Umbilical cord (tissue), 2 donors: ENCODE data around the gene COMP. TPM values are rescaled to one million over a fixed set of nuclear protein-coding genes. Genes with fewer than 3 reads are reported as not detected.

Experiments
- DNase-seq: peaks from one replicate; pipeline ENCODE4 v3.0.0-alpha.2; 2015; ENCODE audit warnings: low spot score
- total RNA-seq: library from RNA; depleted of rRNA; stranded (reverse); fragments of >200 nt; gene quantifications from one replicate; pipeline ENCODE4 v1.2.3, GENCODE V29; 2014; ENCODE audit warnings: low replicate concordance; ENCODE audit not compliant: insufficient read depth

The COMP gene
- total RNA-seq, 1 donor from 2014 or later, result 162 TPM

DNA sequence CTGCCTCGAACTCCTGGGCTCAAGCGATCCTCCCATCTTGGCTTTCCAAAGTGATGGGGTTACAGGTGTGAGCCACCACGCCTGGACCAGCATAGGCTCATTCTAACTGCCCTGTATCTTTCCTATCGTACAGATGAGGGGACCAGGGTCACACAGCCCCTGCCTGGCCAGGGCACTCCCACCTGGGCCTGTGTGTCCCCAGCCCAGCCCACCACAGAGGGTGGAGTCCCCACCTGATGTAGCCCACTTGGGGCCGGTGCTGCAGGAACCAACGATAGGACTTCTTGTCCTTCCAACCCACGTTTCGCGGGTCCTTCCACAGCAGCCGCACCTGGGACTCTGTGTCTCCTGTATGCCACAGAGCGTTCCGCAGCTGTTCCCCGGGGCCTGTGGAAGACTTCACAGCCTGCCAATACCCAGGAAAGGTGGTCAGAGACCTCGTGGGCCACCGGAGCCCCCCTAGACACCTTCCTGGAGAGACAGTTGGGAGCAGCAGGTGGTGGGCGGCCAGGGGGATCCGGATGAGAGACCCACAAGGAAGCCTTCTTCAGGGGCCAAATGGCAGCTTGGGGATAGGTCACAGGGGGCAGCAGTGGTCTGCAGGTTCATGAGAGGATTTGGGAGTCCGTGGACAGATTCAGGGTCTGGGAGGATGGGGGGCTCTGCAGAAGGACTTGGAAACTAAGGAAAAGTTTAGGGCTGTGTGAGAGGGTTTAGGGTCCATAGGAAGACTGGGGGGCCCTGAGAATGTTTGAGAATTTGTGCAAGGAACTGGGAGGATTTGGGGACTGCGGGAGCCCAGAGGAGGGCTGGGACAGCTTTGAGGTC is 6.9 kb downstream of the COMP start:
- no peak for DNase-seq

DNA sequence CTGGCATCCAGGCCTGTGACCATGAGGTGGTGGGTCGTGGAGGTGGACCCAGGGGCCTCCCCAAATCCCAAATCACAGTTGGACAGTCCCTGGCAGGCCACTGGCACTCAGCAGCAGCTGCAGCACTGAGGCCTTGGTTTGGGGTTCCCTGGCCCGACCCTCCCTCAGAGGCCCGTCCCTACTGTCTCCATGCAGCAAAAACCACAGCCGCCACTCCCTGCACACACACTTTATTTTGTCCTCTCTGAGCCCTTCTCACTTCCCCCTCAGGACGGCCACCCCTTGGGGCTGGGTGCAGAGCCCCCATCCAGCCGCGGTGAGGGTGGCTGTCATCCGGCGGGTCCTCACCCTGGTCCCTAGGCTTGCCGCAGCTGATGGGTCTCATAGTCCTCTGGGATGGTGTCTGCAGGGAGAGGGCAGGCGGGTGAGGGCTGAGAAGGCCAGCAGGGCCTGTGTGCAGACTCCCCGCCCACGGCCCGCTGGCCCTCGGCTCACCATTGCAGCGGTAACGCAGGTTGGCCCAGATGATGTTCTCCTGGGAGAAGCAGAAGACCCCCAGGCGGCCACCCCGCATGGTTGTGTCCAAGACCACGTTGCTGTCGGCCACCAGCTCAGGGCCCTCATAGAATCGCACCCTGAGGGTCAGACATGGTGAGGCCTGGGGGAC is 8.4 kb downstream of the COMP start:
- DNase-seq, result no peak

DNA sequence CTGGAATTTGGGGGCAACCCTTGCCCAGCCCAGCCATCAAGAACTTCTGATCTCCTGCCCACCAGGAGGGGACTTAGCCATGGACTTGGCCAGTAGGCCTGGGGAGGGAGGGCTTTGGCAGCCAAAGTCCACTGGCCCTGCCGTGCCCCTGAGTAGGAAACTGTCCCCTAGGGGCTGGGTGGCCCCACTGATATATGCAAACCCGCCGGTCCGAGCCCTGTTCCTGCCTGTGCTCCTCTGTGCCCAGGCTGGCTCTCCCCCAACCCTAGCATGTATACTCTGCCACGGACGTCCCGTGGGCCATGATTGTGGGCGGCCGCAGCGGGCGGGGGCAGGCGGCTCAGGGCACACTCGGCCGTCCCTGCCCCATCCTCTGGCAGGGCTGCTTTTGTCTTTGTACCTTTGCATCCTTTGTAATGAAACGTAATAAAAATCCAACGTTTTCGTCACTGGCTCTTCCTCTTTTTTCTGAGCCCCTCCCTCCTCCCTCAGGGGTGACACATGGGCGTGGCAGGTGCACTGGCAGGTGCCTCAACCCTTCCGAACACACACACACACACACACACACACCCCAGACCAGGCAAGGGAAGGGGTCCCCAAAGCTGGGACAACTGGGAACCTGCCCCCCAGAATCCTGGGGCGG is 9.1 kb downstream of the COMP start:
- no peak for DNase-seq

DNA sequence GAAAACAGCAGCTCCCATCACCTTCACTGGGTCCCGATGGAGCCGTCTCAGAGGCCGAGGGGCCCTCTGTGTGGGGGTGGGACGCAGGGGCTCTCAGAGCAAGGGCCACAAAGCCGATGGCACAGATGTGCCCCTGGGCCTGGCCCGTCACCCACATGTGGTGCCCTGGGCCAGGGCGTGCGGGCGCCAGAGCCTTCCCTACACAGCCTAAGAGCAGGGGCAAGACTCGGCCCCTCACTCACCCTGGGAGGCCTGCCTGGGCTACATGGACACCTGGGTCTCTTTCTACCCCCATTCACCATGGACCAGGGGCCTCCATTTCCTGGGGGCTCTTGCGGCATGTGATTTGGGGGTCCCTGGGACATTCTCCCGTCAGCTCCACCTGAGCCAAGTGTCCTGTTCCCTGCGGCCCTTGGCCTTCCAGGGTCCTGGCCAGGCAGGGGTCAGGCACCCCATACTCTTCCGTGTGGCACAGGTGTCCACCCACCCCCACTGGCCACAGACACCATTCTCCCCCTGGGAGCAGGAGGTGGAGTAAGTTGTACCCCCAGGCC is 10.0 kb downstream of the COMP start:
- DNase-seq, result no peak

DNA sequence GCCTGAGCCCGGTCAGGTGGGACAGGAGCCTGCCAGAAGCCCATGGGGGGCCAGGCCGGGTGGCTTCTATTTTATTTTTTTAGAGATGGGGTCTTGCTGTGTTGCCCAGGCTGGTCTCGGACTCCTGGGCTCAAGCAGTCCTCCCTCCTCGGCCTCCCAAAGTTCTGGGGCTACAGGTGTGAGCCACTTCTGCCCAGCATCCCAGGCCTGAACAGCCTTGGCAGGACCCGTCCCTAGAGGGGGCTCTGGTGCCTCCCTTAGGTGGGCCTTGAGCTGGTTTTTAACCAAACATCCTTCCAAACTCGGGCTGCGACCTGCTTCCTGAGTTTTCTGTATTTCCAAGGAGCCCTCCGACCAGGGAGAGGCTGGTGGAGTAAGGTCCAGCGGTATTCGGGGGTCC is 10.5 kb downstream of the COMP start:
- no peak for DNase-seq

DNA sequence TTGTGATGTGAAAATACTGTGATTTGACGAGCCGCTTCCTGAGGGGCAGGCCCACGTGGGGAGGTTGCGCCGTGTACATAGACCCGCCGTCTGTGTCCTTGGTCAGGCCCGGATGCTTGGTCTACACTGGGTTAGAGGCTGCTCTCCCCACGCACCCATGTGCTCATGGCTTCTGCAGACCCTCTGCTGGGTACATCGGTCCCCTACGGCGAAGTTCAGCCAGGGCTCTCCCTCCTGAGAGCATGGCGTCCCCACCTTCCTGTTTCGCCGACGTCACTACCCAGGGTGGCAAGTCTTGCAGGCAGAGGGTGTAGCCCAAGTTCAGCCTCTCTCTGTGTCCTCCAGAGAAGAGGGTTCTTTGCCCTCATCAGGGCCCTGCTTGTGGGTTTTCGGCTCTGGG is 11.0 kb downstream of the COMP start:
- DNase-seq, result no peak

DNA sequence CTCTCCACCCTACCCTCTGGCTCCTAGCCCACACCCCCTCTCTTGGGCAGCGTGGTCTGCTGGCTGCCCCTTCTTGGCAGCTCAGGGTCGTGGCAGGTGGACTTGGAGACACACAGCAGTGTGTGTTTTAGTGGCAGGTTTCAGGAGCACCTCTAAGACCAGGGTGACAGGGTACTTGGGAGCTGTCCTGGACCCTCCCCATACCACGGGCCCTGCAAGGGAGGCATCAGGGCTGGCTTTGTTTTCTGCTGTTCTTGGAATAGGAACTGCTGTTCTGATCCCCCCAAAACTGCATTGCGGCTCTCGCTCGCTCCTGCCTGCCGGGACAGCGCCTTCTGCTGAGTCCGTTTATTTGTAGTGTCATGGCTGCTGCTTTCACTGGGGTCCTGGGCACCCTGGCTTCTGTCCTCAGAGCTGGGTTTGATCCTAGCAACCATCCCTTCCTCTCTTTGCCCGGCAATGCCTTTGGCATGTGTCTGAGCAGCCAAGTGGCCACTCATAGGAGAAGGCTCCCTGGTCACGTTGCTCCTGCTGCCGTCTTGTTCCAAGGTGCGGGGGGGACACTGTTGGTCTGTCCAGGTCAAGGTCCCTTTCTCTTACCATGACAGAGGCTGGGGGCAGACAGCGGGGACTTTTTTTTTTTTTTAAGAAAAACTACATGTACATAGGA is 12.1 kb downstream of the COMP start:
- DNase-seq, result no peak

DNA sequence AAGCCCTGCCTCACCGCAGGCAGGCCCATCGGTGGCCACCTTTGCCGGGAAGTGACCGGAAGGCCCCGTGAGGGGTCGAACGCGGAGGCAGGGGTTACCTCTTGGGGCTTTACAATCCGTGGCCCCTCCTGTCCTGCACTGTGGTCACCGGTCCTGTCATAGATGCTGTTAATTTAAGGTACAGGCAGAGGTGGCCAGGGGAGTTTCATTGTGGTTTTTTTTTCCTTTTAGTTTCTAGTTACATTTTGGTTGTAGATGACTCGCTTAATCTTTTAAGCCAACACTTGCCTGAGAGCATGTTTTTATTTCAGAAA is 13.1 kb downstream of the COMP start:
- no peak for DNase-seq

DNA sequence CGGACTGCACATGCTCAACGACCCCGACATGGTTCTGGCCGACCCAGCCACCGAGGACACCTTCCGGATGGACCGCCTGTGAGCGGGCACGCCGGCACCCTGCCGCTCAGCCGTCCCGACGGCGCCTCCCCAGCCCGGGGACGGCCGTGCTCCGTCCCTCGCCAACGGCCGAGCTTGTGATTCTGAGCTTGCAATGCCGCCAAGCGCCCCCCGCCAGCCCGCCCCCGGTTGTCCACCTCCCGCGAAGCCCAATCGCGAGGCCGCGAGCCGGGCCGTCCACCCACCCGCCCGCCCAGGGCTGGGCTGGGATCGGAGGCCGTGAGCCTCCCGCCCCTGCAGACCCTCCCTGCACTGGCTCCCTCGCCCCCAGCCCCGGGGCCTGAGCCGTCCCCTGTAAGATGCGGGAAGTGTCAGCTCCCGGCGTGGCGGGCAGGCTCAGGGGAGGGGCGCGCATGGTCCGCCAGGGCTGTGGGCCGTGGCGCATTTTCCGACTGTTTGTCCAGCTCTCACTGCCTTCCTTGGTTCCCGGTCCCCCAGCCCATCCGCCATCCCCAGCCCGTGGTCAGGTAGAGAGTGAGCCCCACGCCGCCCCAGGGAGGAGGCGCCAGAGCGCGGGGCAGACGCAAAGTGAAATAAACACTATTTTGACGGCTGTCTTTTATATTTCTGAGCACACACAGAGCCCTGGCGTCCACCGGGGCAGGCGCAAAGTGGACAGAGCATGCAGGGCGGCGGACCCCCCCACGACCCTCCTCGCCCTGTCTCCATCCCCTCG is 13.6 kb downstream of the COMP start:
- no peak for DNase-seq

DNA sequence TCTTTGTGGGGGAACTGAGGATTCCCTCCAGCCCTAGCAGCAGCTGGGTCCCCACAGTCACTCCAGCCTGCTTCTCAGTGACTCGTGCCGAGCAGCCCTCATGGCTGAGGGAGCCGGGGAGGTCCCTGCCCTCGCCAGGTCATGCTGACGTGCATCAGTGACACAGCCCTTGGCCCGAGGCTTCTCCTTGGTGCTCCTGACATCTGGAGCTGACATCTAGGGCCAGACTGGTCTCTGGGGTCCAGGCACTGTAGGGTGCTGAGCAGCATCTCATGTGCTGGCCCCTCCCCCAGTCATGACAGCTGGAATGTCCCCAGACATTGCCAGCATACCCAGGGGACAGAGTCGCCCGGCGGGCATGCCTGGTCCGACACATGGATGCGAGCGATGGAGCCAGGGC is 14.4 kb downstream of the COMP start:
- DNase-seq, result no peak

DNA sequence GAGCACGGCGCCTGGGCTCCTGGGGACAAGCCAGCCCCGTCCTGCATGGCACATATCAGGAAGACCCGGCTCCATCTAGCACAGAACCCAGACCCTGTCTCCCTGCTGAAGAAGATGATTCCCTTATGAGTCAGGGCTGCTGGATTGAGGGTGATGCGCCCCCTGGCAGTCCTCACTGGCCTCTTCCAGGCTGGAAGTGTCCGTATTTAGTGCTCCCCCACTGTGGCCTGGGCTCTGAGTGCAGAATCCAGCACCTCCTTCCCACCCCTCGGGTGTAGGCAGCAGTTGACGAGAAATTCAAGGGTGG is 14.9 kb downstream of the COMP start:
- DNase-seq, result peak; percentile 37

DNA sequence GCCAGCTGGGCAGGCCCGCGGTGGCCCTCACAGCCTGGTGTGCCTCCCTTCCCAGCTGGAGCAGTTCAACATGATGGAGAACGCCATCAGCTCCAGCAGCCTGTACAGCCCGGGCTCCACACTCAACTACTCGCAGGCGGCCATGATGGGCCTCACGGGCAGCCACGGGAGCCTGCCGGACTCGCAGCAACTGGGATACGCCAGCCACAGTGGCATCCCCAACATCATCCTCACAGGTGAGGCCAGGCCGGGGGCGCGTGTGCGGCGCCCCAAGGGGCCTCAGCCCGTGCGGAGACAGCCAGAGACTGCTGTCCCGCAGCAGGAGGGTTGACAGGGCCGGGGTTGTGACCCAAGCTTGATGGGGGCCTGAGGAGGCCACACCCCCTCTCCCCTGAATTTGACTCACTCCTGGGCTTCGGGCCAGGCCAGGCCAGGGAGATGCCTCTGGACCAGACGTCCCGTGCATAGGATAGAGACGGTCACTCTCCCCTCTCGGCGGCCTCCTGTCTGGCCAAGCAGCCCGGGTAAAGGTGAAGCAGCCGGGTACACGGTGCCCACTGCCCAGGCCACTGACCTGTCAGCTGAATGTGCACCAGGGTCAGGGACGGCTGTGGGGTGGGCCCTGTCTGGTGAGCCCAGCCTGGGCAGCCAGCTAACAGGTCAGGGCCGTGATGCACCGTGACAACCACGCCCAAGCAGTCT is 15.4 kb downstream of the COMP start:
- peak; percentile 44 for DNase-seq

DNA sequence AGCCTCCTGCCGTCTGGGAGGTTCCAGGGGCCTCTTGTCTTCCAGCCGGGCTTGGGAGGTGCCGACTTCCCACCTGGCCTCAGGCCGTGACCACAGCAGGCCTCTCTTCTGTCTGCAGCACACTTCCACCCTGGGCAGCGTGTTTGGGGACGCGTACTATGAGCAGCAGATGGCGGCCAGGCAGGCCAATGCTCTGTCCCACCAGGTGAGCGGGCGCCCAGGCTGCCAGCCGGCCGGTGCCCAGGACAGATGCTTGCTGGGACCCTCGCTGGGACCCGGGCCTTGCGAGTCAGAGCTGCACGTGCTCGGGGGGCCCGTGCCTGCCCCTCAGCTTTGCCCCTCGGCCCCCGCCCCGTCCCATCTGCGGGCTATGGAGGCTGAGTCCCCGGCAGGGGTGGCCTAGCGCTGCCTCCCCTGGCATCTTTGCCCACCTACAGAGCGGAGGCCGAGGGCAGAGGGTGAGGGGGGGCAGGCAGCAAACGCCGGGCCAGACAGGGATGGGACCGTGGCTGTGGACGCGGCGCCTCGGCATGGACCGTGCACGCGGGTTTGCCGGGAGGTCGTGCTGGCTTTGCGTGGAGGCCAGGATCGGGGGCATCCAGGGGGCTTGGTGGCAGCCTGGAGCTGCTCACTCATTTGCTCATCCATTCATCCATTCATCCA is 16.2 kb downstream of the COMP start:
- no peak for DNase-seq

DNA sequence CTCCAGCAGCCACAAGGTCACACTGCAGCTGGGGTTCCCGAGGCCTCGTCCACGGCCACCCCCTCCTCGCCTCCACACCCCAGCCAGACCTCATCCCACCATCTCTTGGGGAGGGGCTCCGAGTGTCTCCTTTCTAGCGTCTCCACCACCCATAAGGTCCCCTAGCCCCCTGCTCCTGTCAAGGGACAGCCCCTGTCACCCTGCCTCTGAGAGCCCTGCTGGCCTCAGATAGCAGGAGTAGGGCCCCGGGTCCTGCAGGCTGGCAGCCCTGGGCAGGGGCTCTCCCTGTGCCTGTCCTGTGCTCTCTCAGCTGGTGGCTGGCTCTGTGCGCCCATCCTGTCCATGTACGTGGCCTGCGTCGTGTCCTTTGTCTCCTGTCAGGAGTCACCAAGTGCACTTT is 17.0 kb downstream of the COMP start:
- no peak for DNase-seq

DNA sequence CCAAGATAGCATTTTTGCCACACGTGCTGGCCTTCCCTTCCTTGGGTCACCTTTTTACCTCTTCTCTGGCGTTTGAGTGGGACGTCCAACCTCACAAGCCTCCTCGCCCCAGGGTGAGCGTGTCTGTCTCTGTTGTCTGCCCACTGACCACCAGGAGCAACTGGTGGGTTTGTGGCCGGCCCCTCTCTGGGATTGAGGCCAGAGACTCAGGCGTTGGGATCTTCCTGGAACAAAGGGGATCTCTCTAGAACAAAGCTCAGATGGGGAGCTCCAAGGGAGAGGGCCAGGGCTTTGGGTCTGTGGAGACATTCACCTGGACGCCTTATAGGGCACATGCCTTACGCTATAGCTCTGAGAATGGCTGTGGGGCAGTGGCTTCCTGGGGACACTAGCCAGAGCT is 17.4 kb downstream of the COMP start:
- DNase-seq, result no peak

DNA sequence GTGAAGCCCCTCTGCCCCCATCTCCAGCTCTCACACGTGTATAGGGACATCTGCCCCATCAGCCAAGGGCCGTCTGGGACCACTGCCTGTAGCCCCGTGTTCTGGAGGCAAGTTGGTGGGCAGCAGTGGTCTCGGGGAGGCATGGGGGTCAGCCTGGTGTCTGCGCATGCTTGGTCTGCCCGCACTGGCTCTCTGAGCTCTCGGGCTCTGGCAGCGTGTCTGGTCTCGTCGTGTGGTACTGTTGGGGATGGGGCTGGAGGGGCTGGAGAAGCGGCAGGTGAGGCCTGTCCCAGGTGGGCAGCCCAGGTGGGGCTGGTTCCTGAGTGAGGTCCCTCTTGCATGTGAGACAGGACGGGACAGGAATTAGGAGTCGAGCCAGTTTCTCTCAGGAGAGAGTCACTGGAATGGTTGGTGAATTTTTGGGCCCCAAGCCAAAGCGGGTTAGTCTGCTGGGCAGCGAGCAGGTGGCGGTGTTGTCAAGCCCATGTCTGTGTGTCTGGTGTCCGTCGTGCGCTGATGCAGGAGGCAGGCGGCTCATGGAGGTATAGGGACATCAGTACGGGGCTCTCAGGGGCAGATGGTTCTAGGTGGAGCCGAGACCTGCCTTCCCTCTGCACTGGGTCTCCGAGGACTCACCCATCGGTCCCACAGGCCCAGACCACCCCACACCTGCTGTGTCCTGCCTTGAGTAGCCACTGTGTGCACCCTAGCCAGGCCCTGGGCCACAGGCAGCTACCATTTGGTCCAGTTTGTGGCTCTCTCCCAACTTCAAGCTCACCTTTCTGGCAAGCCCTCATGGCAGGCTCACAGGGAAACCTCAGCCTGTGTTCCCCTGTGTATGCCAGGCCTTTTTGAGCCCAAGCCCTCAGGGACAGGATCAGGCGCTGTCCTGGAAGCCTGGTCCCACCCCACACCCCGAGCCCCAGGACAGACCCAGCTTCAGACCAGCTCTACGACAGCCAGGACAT is 18.2 kb downstream of the COMP start:
- no peak for DNase-seq

DNA sequence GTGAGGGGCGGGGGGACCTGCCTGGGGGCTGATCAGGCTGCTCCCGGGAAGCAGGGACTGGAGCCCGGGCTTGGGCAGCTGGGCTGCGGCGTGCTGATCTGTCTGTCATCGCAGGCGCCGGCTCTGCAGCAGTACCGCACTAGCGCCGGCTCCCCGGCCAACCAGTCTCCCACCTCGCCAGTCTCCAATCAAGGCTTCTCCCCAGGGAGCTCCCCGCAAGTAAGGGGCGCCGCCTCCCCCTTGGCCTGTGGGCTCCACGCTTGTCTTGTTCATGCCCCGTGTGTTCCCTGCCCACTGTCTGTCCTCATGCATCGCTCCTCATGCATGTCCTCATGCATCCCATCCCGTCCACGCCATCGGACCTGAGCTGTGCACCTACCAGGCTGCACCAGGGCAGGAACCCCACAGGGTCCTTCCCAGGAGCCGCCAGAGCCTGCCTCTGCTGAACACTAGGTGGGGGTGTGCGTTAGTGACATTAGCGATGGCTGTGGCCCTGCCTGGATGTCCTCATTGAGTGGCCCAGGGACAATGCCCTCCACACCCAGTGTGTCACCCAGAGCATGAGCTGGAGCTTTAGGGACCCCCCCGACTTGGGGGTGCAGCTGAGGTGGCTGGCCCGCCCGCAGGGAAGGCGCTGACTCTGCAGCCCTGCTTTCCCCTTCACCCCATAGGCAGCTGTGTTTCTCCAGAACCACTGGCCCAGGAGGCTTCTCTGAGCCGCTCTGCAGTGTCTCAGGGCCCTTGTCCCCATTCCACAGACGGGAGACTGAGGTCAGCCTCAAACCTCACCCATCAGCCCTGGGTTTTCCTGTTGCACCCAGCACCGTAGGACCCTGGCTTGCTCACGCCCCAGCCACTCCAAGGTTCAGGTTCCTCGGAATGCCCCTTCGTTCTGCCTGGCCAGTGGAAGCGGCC is 19.5 kb downstream of the COMP start:
- no peak for DNase-seq

DNA sequence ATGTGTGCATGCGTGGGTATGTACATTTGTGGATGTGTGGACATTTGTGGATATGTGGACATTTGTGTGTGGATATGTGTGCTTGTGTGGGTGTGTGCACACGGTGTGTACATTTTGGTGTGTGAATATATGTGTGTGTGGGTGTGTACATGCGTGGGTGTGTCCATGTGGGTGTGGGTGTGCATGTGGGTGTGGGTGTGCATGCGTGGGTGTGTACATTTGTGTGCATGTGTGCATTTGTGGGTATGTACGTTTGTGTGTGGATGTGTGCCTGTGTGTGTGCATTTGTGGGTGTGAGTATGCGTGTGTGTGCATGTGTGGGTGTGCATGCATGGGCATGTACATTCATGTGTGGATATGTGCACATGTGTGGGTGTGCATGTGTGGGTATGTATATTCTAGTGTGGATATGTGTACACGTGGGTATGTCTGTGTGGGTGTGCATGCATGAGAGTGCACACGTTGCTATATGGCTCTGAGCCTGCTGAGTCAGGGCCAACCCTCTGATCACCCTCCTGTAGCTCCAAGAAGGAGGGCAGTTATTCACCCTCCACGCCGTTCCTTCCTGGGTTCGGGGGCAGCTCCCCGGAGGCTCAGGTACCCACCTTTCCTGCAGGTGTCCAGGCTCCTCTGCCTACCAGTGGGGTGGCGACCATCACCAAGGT is 20.3 kb downstream of the COMP start:
- no peak for DNase-seq
